IPS-18c (cell line): ENCODE measurements around the gene TLX1.

ENCODE experiments used
- H3K4me3 ChIP-seq: 2 replicates; pipeline ENCODE4 v1.7.0; 2013; ENCODE audit warnings: low read depth, mild to moderate bottlenecking, low read length, moderate library complexity; ENCODE audit not compliant: insufficient read depth
- H3K9me3 ChIP-seq: one replicate; pipeline ENCODE4 v1.6.1; 2013; ENCODE audit warnings: mild to moderate bottlenecking, low read length, moderate library complexity; ENCODE audit not compliant: control insufficient read depth, insufficient read depth

Gene TLX1

DNA sequence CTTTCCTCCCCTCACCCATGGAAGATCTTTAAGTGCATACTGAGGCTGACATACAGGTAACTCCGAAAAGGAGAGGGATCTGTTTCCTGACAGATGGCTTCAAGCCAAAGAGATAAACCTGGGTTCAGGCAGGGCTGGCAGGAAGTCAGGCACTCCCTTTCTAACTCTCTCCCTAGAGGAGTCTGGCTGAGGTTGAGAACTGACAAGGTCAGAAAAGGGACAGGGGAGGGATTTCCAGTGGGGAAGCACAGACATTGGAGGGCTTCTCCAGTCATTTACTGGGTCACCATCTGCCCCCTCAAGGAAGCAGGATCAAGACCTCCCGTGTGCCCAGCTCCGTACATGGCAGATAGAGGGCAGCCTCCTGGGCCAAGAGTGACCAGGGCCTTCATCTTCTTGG lies 31.6 kb downstream of the TLX1 start:
- no peaks in the 10 kb centered on the region for H3K9me3 ChIP-seq
- no peak overlapping the region for H3K4me3 ChIP-seq

DNA sequence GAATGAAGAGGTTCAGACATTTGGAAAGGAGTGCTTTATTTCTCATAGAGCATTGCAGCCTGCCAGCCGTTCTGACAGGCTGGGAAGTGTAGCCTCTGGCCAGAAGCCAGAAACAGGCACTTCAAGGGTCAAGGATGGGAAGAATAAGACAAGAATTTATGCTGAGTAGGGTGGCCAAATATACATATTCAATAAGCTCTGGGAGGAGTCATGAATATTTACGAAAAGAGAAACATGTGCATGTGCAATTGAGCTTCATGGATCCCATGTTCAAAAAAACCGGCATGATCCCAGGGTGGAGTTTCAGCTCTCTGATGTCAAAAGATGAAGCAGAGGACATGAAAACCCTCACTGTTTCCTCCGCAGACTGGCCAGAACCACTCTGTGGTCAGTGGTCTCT lies 32.9 kb downstream of the TLX1 start:
- Histone ChIP-seq H3K4me3 (no peak overlapping the region), H3K9me3 (no peaks in the 10 kb centered on the region)

DNA sequence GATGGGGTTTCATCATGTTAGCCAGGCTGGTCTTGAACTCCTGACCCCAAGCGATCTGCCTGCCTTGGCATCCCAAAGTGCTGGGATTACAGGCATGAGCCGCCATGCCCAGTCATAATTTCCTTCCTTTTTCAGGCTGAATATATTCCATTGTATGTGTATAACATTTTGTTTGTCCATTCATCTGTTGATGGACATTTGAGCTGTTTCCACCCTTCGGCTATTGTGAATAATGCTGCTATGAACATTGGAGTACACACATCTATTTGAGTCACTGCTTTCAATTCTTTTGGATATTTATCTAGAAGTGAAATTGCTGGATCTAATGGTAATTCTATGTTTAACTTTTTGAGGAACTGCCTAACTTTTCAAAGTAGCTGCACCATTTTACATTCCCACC lies 34.6 kb downstream of the TLX1 start:
- no peak overlapping the region for H3K4me3 ChIP-seq
- H3K9me3 ChIP-seq: no peaks in the 10 kb centered on the region

DNA sequence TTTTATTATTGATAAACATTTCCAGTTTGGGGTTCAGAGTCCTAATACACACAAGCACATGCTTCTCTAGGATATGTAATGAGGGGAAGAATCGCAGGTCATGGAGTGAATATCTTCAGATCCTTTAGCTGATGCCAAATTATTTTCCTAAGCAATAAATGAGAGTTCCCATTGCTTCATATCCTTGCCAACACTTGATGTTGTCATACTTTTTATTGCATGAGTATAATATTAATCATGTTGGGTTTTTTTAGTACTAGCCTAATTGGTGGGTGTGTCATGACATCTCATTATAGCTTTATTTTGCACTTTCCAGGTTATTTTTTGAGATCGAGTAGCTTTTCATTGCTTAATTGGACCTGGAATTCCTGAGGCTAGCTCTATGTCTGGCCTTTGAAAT lies 35.3 kb downstream of the TLX1 start:
- no peaks in the 10 kb centered on the region for H3K9me3 ChIP-seq

DNA sequence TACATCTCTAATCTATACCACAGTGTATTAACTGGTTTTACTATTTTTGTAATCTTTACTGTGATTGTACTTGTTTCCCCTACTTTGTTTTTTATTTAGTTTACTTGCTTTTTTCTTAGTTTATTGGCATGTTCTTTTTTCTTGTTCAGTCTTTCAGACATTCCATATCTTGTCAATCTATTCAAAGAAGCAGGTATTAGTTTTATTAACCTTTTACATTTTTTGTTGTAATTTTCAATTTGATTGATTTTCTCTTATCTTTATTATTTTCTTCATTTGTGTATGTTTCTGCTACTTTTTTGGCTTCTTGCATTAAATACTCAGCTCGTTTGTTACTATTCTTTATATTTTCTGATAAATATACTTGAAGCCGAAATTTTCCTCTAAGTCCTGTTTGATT lies 41.6 kb downstream of the TLX1 start:
- Histone ChIP-seq H3K4me3 (no peak overlapping the region), H3K9me3 (no peaks in the 10 kb centered on the region)

More for the DNA sequence above, 35.3 kb downstream of the TLX1 start:
- H3K4me3 ChIP-seq: no peak overlapping the region

DNA sequence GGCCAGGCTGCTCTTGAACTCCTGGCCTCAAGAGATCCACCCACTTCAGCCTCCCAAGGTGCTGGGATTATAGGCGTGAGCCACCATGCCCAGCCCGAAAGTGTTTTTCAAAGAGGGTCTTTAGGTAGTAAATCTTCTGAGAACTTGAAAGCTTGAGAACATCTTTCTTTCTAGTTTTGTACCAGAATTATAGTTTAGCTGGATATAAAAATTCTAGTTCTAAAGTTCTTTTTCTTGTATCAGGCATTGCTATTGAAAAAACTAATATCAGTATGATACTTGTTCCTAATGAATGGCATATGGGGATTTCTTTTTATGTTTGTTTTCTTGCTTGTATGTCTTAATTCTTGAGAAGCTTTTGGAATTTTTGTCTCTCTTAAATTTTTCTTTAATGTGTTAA lies 43.2 kb downstream of the TLX1 start:
- H3K4me3 ChIP-seq: no peak overlapping the region

DNA sequence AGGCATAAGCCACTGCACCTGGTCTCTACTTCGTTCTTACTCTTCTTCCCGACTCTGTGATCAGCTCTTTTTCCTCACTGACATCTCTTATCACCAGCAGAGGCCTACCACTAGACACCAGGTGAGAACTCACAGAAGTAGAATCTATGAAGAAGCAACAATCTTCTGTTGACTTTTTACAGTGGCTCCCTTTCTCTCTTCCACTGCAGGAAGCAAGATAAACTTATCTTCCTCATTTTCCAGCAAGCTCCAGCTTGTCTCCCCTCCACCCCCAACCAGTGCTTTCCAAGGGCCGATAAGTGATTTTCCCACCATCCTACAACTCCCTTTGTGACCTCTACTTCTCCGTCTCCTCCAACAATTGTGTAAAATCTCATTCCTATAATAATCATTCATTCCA lies 45.5 kb downstream of the TLX1 start:
- no peak overlapping the region for H3K4me3 ChIP-seq
- no peaks in the 10 kb centered on the region for H3K9me3 ChIP-seq

More for the DNA sequence above, 43.2 kb downstream of the TLX1 start:
- H3K9me3 ChIP-seq: no peaks in the 10 kb centered on the region

DNA sequence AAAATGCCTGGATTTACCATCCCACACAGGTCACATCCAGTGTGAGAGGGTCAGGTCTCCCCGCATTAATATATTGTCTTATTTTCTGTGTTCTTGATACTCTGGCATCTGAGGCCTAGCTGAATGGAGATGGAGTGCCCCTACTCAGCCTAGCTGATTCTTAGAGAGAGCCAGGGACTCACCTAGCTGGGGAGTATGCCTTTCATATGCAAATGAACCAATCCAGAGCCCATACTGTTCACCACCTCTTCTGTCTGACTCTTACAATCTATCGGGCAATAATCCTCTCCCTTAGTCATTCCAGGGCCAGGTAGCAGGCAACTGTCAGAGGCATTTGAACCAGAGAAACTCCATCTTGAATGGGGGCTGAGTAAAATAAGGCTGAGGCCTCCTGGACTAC lies 51.8 kb downstream of the TLX1 start:
- no peak overlapping the region for H3K4me3 ChIP-seq

DNA sequence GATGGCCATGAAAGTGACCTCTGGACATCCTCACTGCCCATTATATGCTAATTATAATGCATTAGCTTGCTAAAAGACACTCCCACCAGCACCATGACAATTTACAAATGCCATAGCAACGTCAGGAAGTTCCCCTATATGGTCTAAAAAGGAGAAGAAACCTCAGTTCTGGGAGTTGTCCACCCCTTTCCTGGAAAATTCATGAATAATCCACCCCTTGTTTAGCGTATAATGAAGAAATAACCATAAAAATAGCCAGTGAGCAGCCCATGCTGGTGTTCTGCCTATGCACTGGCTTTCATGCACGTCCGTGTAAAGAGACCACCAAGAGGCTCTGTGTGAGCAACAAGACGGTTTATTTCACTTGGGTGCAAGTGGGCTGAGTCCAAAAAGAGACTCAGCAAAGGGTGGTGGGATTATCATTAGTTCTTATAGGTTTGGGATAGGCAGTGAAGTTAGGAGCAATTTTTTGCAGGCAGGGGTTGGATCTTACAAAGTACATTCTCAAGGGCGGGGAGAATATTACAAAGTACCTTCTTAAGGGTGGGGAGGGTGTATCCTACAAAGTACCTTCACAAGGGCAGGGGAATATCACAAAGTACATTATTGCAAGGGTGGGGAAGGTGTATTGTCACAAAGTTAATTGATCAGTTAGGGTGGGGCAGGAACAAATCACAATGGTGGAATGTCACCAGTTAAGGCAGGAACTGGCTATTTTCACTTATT lies 52.5 kb downstream of the TLX1 start:
- no peak overlapping the region for H3K4me3 ChIP-seq

More for the DNA sequence above, 51.8 kb downstream of the TLX1 start:
- no peaks in the 10 kb centered on the region for H3K9me3 ChIP-seq

More for the DNA sequence above, 52.5 kb downstream of the TLX1 start:
- H3K9me3 ChIP-seq: no peaks in the 10 kb centered on the region
